HepG2 (cell line): ENCODE data around the gene YIPF3. TPM values are rescaled to one million over a fixed set of nuclear protein-coding genes. Genes with fewer than 3 reads are reported as not detected.

Source experiments
- CCAR2 ChIP-seq: fragments of 200-400 bp; formaldehyde crosslinking; optimal IDR thresholded peaks from 2 replicates; pipeline ENCODE3; 2018; ENCODE audit warnings: low read depth, mild to moderate bottlenecking, low read length, moderate library complexity
- CSRNP2 ChIP-seq: sonication (generic); formaldehyde crosslinking; conservative IDR thresholded peaks from 2 replicates; pipeline ENCODE4 v1.8.0; 2022; ENCODE audit warnings: low read depth, missing genetic modification reagents
- EP300 ChIP-seq, 3 experiments: sonication (generic) in 1 of 3; formaldehyde crosslinking in 1 of 3; IDR thresholded peaks; 2 replicates each; pipeline versions ENCODE4 v1.5.1 to v1.6.1; 2011 to 2020; ENCODE audit warnings: low read depth in 2 of 3, low read length in 2 of 3, borderline replicate concordance in 1 of 3, improper control_type of control experiment in 1 of 3, mild to moderate bottlenecking in 1 of 3, missing genetic modification reagents in 1 of 3, moderate library complexity in 1 of 3
- MBNL3 ChIP-seq: fragments of 250-450 bp; sonication (Bioruptor Pico); conservative IDR thresholded peaks from 2 replicates; pipeline ENCODE4 v1.8.0; 2022; ENCODE audit warnings: mild to moderate bottlenecking, inconsistent platforms
- NCOA1 ChIP-seq: sonication (generic); formaldehyde crosslinking; IDR thresholded peaks from 2 replicates; pipeline ENCODE4 v1.9.0; 2021; ENCODE audit warnings: missing genetic modification reagents
- SALL1 ChIP-seq: sonication (generic); formaldehyde crosslinking; IDR thresholded peaks from 2 replicates; pipeline ENCODE4 v1.8.0; 2022; ENCODE audit warnings: mild to moderate bottlenecking, missing genetic modification reagents
- ZFP41 ChIP-seq: sonication (generic); formaldehyde crosslinking; IDR thresholded peaks from 2 replicates; pipeline ENCODE4 v1.4.0; 2020; ENCODE audit warnings: mild to moderate bottlenecking, missing genetic modification reagents, borderline replicate concordance
- ZNF337 ChIP-seq: sonication (generic); formaldehyde crosslinking; IDR thresholded peaks from 2 replicates; pipeline ENCODE4 v1.5.1; 2020; ENCODE audit warnings: missing genetic modification reagents, low read depth, mild to moderate bottlenecking, borderline replicate concordance
- ZNF34 ChIP-seq: sonication (generic); formaldehyde crosslinking; IDR thresholded peaks from 2 replicates; pipeline ENCODE4 v1.4.0; 2020; ENCODE audit warnings: mild to moderate bottlenecking, missing genetic modification reagents, borderline replicate concordance
- ZNF382 ChIP-seq: sonication (generic); formaldehyde crosslinking; IDR thresholded peaks from 2 replicates; pipeline ENCODE4 v1.5.0; 2020; ENCODE audit warnings: missing genetic modification reagents, mild to moderate bottlenecking, borderline replicate concordance
- ZNF543 ChIP-seq: sonication (generic); formaldehyde crosslinking; IDR thresholded peaks from 2 replicates; pipeline ENCODE4 v1.4.0; 2020; ENCODE audit warnings: mild to moderate bottlenecking, missing genetic modification reagents
- ZNF572 ChIP-seq: sonication (generic); formaldehyde crosslinking; IDR thresholded peaks from 2 replicates; pipeline ENCODE4 v1.5.1; 2020; ENCODE audit warnings: mild to moderate bottlenecking, missing genetic modification reagents
- ZNF660 ChIP-seq: sonication (generic); formaldehyde crosslinking; IDR thresholded peaks from 2 replicates; pipeline ENCODE4 v1.5.1; 2020; ENCODE audit warnings: mild to moderate bottlenecking, low read depth, missing genetic modification reagents, borderline replicate concordance
- ZNF773 ChIP-seq: sonication (generic); formaldehyde crosslinking; IDR thresholded peaks from 2 replicates; pipeline ENCODE4 v1.4.0; 2020; ENCODE audit warnings: missing genetic modification reagents, borderline replicate concordance
- polyA plus RNA-seq, 8 experiments: library from polyadenylated mRNA; depleted of rRNA in 3 of 8; stranded (reverse) in 7 of 8; unstranded in 1 of 8; fragments of >200 nt; fragmentation: Illumina TruSeq in 4 of 8; extraction: Trizol in 4 of 8; gene quantifications; 2 replicates each; pipeline versions ENCODE4 v1.2.1 to v1.2.3, GENCODE V29; 2011 to 2016; ENCODE audit warnings: low read depth in 4 of 8, missing spikeins in 1 of 8, mixed read lengths in 1 of 8; ENCODE audit not compliant: insufficient read depth in 1 of 8
- total RNA-seq, 5 experiments: library from RNA; depleted of rRNA; stranded (reverse); fragments of >200 nt; fragmentation: Illumina TruSeq; extraction: Trizol; gene quantifications; 2 replicates each; pipeline ENCODE4 v1.2.3, GENCODE V29; 2016; ENCODE audit warnings: low read depth in 1 of 5
- TF ChIP-seq, protein P1 (sequence below), 2 experiments: IDR thresholded peaks; 2 replicates each; pipeline ENCODE4 v1.6.1; 2011 to 2012; ENCODE audit warnings: low read length in 2 of 2, borderline replicate concordance in 1 of 2, low read depth in 1 of 2, mild to moderate bottlenecking in 1 of 2, moderate library complexity in 1 of 2
- TF ChIP-seq, protein P2 (sequence below): sonication (generic); formaldehyde crosslinking; IDR thresholded peaks from 2 replicates; pipeline ENCODE4 v1.4.0; 2020; ENCODE audit warnings: missing genetic modification reagents
- TF ChIP-seq, protein P3 (sequence below): IDR thresholded peaks from 2 replicates; pipeline ENCODE4 v1.6.1; 2016
- TF ChIP-seq, protein P4 (sequence below): sonication (generic); formaldehyde crosslinking; conservative IDR thresholded peaks from 2 replicates; pipeline ENCODE4 v1.4.0; 2020; ENCODE audit warnings: missing genetic modification reagents

The YIPF3 gene
- total and polyA plus RNA-seq, 2 of the 13 experiments (the other 11 are each of a cell fraction or from before 2014, with no cell fraction given), result 107 to 206 TPM

DNA sequence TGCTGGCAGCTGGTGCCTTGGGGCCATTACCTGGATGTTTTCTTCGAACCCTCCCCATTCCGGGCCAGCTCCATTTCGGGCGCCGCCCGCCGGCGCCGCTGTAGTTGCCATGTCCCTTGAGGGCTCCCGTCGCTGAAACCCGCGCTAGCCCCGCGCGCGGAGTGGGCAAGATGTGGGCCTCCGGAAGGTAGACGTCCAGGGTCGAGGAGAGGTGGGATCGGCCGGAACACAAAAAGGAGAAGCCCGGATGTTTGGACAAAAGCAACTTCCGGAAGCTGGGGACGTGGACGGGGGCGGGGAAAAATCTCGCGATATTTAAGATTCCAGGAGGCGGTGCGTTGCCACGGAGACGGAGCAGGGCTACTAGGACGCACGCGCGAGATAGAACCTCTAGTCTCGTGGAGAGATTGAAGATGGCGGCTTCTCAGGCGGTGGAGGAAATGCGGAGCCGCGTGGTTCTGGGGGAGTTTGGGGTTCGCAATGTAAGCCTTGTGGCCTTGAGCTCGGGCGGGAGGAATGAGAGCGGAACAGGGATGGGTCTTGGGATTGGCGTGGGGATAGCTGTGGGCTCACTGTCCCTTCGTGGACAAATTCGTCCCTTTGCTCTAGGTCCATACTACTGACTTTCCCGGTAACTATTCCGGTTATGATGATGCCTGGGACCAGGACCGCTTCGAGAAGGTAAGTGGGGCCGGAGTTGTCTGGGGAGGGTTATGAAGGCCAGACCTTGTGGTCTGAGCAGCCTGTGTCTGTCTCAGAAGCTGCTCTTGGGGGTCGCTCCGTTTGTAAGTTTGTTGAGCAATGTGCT is at the start of gene YIPF3, which contains the start of gene POLR1C (continued):
- TF ChIP-seq ZNF660 (no peak), CCAR2 (no peak), ZNF773 (peak; percentile 36; the same call in 1 of the 2 replicates), CSRNP2 (CRISPR knock-in tag) (no peak), EP300 (IDR thresholded peaks at IDR 0.05; ENCODE audit: low read depth in 2 of 2, low read length in 2 of 2) (peak in 1 of 2 experiments; percentile 9; a peak in 1 of 4 replicates), EP300 (CRISPR knock-in tag; IDR thresholded peaks at IDR 0.05; ENCODE audit: borderline replicate concordance) (no peak; the same call in 1 of the 2 replicates), SALL1 (CRISPR knock-in tag) (peak; percentile 80), ZNF34 (CRISPR knock-in tag) (no peak), ZNF572 (peak; percentile 99), NCOA1 (CRISPR knock-in tag) (no peak), ZNF382 (CRISPR knock-in tag) (no peak), MBNL3 (no peak), ZFP41 (0 out of 2 replicates have a peak, but pooled peaks have one; percentile 58), ZNF543 (peak; percentile 74), ZNF337 (CRISPR knock-in tag) (peak; percentile 97)
- TF ChIP-seq, protein P1, sequence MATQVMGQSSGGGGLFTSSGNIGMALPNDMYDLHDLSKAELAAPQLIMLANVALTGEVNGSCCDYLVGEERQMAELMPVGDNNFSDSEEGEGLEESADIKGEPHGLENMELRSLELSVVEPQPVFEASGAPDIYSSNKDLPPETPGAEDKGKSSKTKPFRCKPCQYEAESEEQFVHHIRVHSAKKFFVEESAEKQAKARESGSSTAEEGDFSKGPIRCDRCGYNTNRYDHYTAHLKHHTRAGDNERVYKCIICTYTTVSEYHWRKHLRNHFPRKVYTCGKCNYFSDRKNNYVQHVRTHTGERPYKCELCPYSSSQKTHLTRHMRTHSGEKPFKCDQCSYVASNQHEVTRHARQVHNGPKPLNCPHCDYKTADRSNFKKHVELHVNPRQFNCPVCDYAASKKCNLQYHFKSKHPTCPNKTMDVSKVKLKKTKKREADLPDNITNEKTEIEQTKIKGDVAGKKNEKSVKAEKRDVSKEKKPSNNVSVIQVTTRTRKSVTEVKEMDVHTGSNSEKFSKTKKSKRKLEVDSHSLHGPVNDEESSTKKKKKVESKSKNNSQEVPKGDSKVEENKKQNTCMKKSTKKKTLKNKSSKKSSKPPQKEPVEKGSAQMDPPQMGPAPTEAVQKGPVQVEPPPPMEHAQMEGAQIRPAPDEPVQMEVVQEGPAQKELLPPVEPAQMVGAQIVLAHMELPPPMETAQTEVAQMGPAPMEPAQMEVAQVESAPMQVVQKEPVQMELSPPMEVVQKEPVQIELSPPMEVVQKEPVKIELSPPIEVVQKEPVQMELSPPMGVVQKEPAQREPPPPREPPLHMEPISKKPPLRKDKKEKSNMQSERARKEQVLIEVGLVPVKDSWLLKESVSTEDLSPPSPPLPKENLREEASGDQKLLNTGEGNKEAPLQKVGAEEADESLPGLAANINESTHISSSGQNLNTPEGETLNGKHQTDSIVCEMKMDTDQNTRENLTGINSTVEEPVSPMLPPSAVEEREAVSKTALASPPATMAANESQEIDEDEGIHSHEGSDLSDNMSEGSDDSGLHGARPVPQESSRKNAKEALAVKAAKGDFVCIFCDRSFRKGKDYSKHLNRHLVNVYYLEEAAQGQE (IDR thresholded peaks at IDR 0.05; ENCODE audit: borderline replicate concordance in 1 of 2, low read depth in 1 of 2, low read length in 2 of 2), result 0 out of 4 replicates have a peak, but pooled peaks of 1 of the 2 experiments have one; percentile 40
- TF ChIP-seq, protein P2, sequence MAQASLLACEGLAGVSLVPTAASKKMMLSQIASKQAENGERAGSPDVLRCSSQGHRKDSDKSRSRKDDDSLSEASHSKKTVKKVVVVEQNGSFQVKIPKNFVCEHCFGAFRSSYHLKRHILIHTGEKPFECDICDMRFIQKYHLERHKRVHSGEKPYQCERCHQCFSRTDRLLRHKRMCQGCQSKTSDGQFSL (CRISPR knock-in tag), result no peak
- TF ChIP-seq, protein P3, sequence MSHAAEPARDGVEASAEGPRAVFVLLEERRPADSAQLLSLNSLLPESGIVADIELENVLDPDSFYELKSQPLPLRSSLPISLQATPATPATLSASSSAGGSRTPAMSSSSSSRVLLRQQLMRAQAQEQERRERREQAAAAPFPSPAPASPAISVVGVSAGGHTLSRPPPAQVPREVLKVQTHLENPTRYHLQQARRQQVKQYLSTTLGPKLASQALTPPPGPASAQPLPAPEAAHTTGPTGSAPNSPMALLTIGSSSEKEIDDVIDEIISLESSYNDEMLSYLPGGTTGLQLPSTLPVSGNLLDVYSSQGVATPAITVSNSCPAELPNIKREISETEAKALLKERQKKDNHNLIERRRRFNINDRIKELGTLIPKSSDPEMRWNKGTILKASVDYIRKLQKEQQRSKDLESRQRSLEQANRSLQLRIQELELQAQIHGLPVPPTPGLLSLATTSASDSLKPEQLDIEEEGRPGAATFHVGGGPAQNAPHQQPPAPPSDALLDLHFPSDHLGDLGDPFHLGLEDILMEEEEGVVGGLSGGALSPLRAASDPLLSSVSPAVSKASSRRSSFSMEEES (CRISPR knock-in tag), result peak; percentile 42
- TF ChIP-seq, protein P4, sequence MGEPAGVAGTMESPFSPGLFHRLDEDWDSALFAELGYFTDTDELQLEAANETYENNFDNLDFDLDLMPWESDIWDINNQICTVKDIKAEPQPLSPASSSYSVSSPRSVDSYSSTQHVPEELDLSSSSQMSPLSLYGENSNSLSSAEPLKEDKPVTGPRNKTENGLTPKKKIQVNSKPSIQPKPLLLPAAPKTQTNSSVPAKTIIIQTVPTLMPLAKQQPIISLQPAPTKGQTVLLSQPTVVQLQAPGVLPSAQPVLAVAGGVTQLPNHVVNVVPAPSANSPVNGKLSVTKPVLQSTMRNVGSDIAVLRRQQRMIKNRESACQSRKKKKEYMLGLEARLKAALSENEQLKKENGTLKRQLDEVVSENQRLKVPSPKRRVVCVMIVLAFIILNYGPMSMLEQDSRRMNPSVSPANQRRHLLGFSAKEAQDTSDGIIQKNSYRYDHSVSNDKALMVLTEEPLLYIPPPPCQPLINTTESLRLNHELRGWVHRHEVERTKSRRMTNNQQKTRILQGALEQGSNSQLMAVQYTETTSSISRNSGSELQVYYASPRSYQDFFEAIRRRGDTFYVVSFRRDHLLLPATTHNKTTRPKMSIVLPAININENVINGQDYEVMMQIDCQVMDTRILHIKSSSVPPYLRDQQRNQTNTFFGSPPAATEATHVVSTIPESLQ (CRISPR knock-in tag), result no peak; the same call in 1 of the 2 replicates
